Measurements from ENCODE around the gene TNFSF13.
"Not testable (repeated sequence)": the region's sequence is repeated elsewhere in the genome, so short reads cannot be mapped to it uniquely, and the experiment has no call there.

The TNFSF13 gene

DNA sequence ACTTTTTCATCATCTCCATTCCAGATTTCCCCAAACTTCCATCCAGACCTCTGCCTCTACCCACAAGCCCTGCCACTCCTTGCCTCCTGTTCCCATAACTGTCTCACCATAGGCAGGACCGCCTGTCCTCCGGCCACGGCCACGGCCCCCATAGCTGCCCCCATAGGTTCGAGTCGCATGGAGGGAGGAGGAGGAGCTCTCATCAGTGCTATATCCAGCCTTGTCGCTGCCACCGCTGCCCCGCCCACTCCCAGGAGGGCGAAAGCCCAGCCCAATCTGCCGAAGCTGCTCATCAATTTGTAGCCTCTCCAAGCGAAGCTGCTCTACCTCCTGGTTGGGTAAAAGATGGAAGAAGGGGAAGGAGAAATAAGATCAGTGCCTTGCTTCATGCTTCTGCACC lies 34.7 kb downstream of the TNFSF13 start:
- no peak for DNase-seq

DNA sequence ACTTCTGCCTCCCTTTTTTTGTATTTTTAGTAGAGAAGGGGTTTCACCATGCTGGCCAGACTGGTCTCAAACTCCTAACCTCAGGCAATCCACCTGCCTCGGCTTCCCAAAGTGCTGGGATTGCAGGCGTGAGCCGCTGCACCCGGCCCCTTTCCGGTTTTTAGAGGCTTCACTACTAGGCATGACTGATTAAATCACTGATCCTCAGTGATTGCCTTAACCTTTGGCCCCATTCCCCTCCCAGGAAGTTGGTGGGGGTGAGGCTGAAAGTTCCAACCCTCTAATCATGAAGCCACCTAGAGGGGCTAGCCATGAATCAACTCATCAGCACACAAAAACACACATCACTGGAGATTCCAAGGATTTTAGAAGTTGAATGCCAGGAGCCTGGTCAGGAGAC lies 39.0 kb downstream of the TNFSF13 start:
- not testable (repeated sequence) for DNase-seq

DNA sequence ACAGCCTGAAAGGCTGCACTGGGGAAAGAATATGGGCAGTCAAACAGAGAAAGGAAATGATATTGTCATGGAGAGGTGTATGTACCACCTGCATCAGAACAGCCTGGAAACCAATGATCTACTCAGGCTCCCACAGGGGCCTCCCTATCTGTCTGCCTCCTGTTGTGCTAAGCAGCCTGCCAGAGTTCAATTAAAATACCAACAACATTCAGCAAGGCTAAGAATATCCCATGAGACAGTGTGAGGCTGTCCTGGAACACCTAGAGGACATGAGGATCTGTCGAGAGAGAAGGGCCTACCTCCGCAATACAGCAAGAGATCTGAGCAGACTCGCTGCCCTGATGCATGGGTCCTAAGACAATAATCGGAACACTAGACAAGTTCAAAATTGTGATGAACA lies 47.7 kb downstream of the TNFSF13 start:
- DNase-seq = no peak

DNA sequence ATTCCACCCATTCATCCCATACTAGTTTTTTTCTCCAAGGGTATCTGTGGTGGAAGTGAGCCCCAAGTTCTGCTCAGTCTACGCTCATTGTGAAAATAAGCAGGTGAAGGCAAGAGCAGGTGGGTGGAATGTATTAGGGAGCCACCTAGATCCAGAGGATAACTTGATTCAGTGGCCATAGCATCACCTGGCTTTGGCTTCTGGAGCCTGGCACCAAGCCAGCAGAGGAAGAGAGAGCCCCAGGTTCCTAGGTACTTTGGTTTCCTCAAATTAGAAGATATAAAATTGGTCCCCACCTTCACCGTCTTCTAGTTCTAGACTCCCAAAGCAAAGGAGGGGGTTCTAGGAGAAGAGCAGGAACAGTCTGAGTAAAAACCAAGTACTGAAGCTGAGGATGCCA lies 52.1 kb downstream of the TNFSF13 start:
- no peak for DNase-seq
